Dendritic cell treated with granulocyte-macrophage colony-stimulating factor and Interleukin-4, amounts not matched to agents 40 ng/mL and 50 ng/mL, for 4 days (primary cell): ENCODE results near the gene BICC1.

Source experiments
- H3K27ac Mint-ChIP-seq: one replicate; pipeline ENCODE4 v1.8.0; 2022; ENCODE audit warnings: mild to moderate bottlenecking, mixed read lengths
- H3K27me3 Mint-ChIP-seq: one replicate; pipeline ENCODE4 v1.8.0; 2022; ENCODE audit warnings: mild to moderate bottlenecking, mixed read lengths
- H3K36me3 Mint-ChIP-seq: one replicate; pipeline ENCODE4 v1.8.0; 2022; ENCODE audit warnings: low read depth, mixed read lengths
- H3K4me1 Mint-ChIP-seq: one replicate; pipeline ENCODE4 v1.8.0; 2022; ENCODE audit warnings: low read depth, mixed read lengths
- H3K4me3 Mint-ChIP-seq: one replicate; pipeline ENCODE4 v1.8.0; 2022; ENCODE audit warnings: mild to moderate bottlenecking, moderate library complexity, mixed read lengths
- H3K9me3 Mint-ChIP-seq: one replicate; pipeline ENCODE4 v1.8.0; 2022; ENCODE audit warnings: mixed read lengths
- intact Hi-C: fragments of 100-400 bp; cut with micrococcal nuclease; formaldehyde crosslinking; loops from one replicate; pipeline ENCODE4 v1.15.0; 2022

BICC1 gene

GRCh38 chr10:58512491-58513187 lies at the start of gene BICC1:
BICC1 (plus strand) TSS chr10:58512872; CDS start chr10:58513144, 272 bp downstream.
- peaks cover 6% of the 10 kb centered on the region for H3K4me1 Mint-ChIP-seq
- H3K27me3 Mint-ChIP-seq = peaks cover 14% of the 10 kb centered on the region
- peak within 1 kb of the TSS; percentile 34 for H3K27ac Mint-ChIP-seq
- H3K9me3 Mint-ChIP-seq = no peaks in the 10 kb centered on the region
- H3K4me3 Mint-ChIP-seq = peak within 1 kb of the TSS; percentile 77
- H3K36me3 Mint-ChIP-seq = no peaks in the 10 kb centered on the region
- intact Hi-C loops = loop anchor here (10.0 kb wide), 1 partner anchor 208 kb away; no protein-coding TSS in a partner anchor

- Mint-ChIP-seq H3K4me1 (no peaks in the 10 kb centered on the region), H3K4me3 (no peak overlapping the region), H3K27me3 (peaks cover 3% of the 10 kb centered on the region), H3K36me3 (no peaks in the 10 kb centered on the region), H3K9me3 (no peaks in the 10 kb centered on the region), H3K27ac (no peak overlapping the region)
- intact Hi-C loops = no loop called here
Observed at GRCh38 chr10:58464956-58465355, 47.7 kb upstream of the BICC1 start.

GRCh38 chr10:58465629-58466028 lies 47.0 kb upstream of the BICC1 start:
- Mint-ChIP-seq H3K27me3 (peaks cover 3% of the 10 kb centered on the region), H3K36me3 (no peaks in the 10 kb centered on the region), H3K27ac (no peak overlapping the region), H3K4me3 (no peak overlapping the region), H3K4me1 (no peaks in the 10 kb centered on the region), H3K9me3 (no peaks in the 10 kb centered on the region)
- intact Hi-C loops = no loop called here

GRCh38 chr10:58467931-58468635 lies 44.6 kb upstream of the BICC1 start:
- Mint-ChIP-seq H3K36me3 (no peaks in the 10 kb centered on the region), H3K27ac (no peak overlapping the region), H3K4me3 (no peak overlapping the region), H3K27me3 (peaks cover 9% of the 10 kb centered on the region), H3K9me3 (no peaks in the 10 kb centered on the region), H3K4me1 (no peaks in the 10 kb centered on the region)
- intact Hi-C loops = no loop called here

- H3K4me1 Mint-ChIP-seq = no peaks in the 10 kb centered on the region
- intact Hi-C loops = no loop called here
- no peak overlapping the region for H3K27ac Mint-ChIP-seq
Observed at GRCh38 chr10:58473976-58474375, 38.7 kb upstream of the BICC1 start.

GRCh38 chr10:58475322-58476277 lies 37.1 kb upstream of the BICC1 start:
- no peaks in the 10 kb centered on the region for H3K36me3 Mint-ChIP-seq
- intact Hi-C loops = no loop called here
- peaks cover 6% of the 10 kb centered on the region for H3K27me3 Mint-ChIP-seq
- no peaks in the 10 kb centered on the region for H3K9me3 Mint-ChIP-seq
- H3K27ac Mint-ChIP-seq = no peak overlapping the region
- H3K4me1 Mint-ChIP-seq = no peaks in the 10 kb centered on the region
- H3K4me3 Mint-ChIP-seq = no peak overlapping the region

More at GRCh38 chr10:58473976-58474375, 38.7 kb upstream of the BICC1 start:
- H3K27me3 Mint-ChIP-seq = peaks cover 6% of the 10 kb centered on the region
- no peak overlapping the region for H3K4me3 Mint-ChIP-seq
- no peaks in the 10 kb centered on the region for H3K36me3 Mint-ChIP-seq
- H3K9me3 Mint-ChIP-seq = no peaks in the 10 kb centered on the region

GRCh38 chr10:58477122-58477521 lies 35.5 kb upstream of the BICC1 start:
- Mint-ChIP-seq H3K4me1 (no peaks in the 10 kb centered on the region), H3K4me3 (no peak overlapping the region), H3K27ac (no peak overlapping the region), H3K9me3 (no peaks in the 10 kb centered on the region), H3K27me3 (peaks cover 2% of the 10 kb centered on the region), H3K36me3 (no peaks in the 10 kb centered on the region)
- intact Hi-C loops = no loop called here

GRCh38 chr10:58477902-58478301 lies 34.8 kb upstream of the BICC1 start:
- H3K27me3 Mint-ChIP-seq = no peaks in the 10 kb centered on the region
- no peak overlapping the region for H3K4me3 Mint-ChIP-seq
- H3K27ac Mint-ChIP-seq = no peak overlapping the region
- H3K4me1 Mint-ChIP-seq = no peaks in the 10 kb centered on the region
- intact Hi-C loops = no loop called here
- no peaks in the 10 kb centered on the region for H3K9me3 Mint-ChIP-seq
- no peaks in the 10 kb centered on the region for H3K36me3 Mint-ChIP-seq

GRCh38 chr10:58479045-58479444 lies 33.6 kb upstream of the BICC1 start:
- Mint-ChIP-seq H3K9me3 (no peaks in the 10 kb centered on the region), H3K4me1 (no peaks in the 10 kb centered on the region), H3K27ac (no peak overlapping the region), H3K36me3 (no peaks in the 10 kb centered on the region), H3K27me3 (no peaks in the 10 kb centered on the region), H3K4me3 (no peak overlapping the region)
- intact Hi-C loops = no loop called here

- Mint-ChIP-seq H3K4me1 (no peaks in the 10 kb centered on the region), H3K36me3 (no peaks in the 10 kb centered on the region), H3K9me3 (no peaks in the 10 kb centered on the region), H3K27me3 (no peaks in the 10 kb centered on the region), H3K27ac (no peak overlapping the region), H3K4me3 (no peak overlapping the region)
- intact Hi-C loops = no loop called here
Observed at GRCh38 chr10:58480321-58480720, 32.4 kb upstream of the BICC1 start.

- Mint-ChIP-seq H3K4me1 (no peaks in the 10 kb centered on the region), H3K4me3 (no peak overlapping the region), H3K9me3 (no peaks in the 10 kb centered on the region), H3K27ac (no peak overlapping the region), H3K36me3 (no peaks in the 10 kb centered on the region), H3K27me3 (no peaks in the 10 kb centered on the region)
- intact Hi-C loops = no loop called here
Observed at GRCh38 chr10:58481569-58482109, 31.0 kb upstream of the BICC1 start.

- H3K4me1 Mint-ChIP-seq = no peaks in the 10 kb centered on the region
- H3K27ac Mint-ChIP-seq = no peak overlapping the region
- H3K9me3 Mint-ChIP-seq = no peaks in the 10 kb centered on the region
- intact Hi-C loops = no loop called here
- H3K27me3 Mint-ChIP-seq = no peaks in the 10 kb centered on the region
- no peaks in the 10 kb centered on the region for H3K36me3 Mint-ChIP-seq
- no peak overlapping the region for H3K4me3 Mint-ChIP-seq
Observed at GRCh38 chr10:58486821-58487220, 25.9 kb upstream of the BICC1 start.

GRCh38 chr10:58488921-58489320 lies 23.8 kb upstream of the BICC1 start:
- Mint-ChIP-seq H3K27ac (no peak overlapping the region), H3K9me3 (no peaks in the 10 kb centered on the region), H3K4me3 (no peak overlapping the region), H3K4me1 (no peaks in the 10 kb centered on the region), H3K27me3 (no peaks in the 10 kb centered on the region), H3K36me3 (no peaks in the 10 kb centered on the region)
- intact Hi-C loops = no loop called here
